K562 treated with DMSO at 1 percent for 24 hours (cell line): ENCODE data around the gene CDY2A. TPM values are rescaled to one million over a fixed set of nuclear protein-coding genes. Genes with fewer than 3 reads are reported as not detected.

Source experiments
- total RNA-seq: library from RNA; unstranded; fragments of 300-600 nt; gene quantifications from 2 replicates; pipeline ENCODE4 v1.2.3, GENCODE V29; 2022; ENCODE audit warnings: low read depth; ENCODE audit not compliant: insufficient read depth

Gene CDY2A
- not detected in 2 replicates for total RNA-seq

GRCh38 chrY:18025487-18025886 is at the start of gene CDY2A:
TSS of gene CDY2A (plus strand) at chrY:18025787. CDS start at chrY:18026115, 328 bp downstream.

Other genes starting within 250 kb of the CDY2A start
- gene CDY2B, start 145.6 kb upstream of the CDY2A start, total RNA-seq: not detected in 2 replicates